ENCODE data around the gene ABCA6.

Gene ABCA6

DNA sequence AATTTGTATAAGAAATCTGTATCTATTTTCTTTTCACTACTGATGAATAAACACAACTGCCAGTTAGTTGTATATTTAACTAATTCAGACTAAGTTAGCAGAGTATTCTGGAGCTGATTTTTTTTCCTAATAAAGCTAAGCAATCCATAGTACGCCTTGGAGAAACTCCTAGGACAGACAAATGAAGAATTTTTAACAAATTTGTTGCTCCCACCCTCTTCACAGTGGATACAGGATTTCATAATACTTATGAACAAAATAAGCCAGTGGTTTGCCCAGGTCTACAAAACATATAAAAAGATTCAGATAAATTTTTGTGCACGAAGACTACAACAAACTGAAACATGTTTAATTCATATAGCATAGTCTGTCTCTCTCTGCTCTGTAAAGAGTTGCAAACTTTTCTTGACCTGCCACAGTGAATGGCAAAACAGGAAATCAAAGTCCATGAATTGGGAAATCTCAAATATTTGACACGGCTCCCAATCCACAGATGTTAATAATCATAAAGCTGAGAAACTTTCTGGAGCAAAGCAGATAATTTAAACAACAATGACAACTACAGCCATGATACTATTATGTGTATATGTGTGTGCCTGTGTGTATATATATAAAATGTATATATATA is 594 bp upstream of the ABCA6 start:
- DNase-seq (ENCODE audit: low read depth in 1 of 2, low spot score in 1 of 2), result no peak

DNA sequence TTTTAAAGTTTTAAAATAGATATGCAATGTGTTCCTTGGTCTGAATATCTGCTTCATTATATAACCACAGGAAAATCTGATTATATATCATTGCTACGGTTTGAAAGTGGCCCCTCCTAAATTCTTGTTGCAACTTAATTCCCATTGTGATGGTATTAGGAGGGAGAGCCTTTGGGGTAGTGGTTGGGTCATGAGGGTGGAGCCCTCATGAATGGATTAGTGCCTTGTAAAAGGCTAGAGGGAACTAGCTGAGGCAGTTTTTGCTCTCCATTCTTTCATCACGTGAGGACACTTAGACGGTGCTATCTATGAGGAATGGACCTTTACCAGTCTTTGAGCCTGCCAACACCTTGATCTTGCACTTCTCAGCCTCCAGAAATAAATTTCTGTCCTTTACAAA is 7.6 kb downstream of the ABCA6 start:
- DNase-seq (ENCODE audit: low read depth in 1 of 2, low spot score in 1 of 2), result no peak

DNA sequence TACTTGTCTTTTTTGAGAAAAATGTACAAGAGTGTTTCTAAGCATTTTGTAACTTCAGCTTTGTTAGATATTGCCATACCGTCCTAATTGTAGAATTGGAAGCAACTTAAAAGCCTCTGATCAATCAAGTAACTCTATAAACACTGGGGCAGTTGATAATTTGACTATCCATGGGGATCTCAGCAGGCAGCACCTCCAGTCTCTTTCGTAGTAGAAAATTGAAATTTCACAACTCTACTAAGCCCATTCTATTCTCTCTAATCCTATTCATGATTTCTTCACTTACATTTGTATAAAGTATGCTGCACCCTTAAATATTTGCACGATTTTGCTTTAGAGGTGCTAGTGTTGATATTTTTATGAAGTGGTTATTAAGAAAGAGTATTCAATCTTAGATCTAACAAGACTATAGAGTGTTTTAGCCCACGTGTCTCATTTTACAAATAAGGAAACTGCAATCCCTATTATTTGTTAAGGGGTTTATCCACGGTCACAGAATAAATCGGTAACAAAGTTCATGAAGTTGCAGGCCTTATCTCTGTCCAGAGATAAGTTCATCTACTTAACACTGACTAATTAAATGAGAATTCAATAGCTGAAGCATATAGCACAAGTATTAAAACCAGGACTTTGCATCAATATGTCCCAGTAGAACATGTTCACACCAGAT is 10.9 kb downstream of the ABCA6 start:
- DNase-seq (ENCODE audit: low read depth in 1 of 2, low spot score in 1 of 2), result no peak

DNA sequence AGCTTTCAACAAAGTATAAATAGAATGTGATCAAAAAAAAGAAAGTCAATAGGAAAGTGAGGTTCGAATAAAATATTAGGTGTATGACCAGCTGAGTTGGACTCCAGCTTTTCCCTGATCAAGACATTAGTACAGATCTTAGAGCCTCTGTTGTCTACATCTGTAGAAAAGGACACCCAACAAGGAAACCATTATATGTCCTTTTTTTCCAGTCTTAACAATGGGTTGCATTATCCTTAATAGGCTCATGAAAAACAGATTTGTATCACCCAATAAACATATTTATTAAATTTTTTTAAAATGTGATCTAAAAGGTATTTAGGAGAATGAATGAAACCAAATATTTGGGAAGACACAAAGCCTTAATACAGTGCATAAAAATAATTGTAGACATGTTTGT is 18.1 kb downstream of the ABCA6 start:
- no peak for DNase-seq (ENCODE audit: low read depth in 1 of 2, low spot score in 1 of 2)

- DNase-seq (ENCODE audit: low read depth in 1 of 2, low spot score in 1 of 2), result no peak
Measured at GRCh38 chr17:69122065-69122464, 19.6 kb downstream of the ABCA6 start.

GRCh38 chr17:69117855-69118784 is 23.6 kb downstream of the ABCA6 start:
- DNase-seq (ENCODE audit: low read depth in 1 of 2, low spot score in 1 of 2), result no peak

- no peak for DNase-seq (ENCODE audit: low read depth in 1 of 2, low spot score in 1 of 2)
Measured at GRCh38 chr17:69111794-69112193, 29.9 kb downstream of the ABCA6 start.

- no peak for DNase-seq (ENCODE audit: low read depth in 1 of 2, low spot score in 1 of 2)
Measured at GRCh38 chr17:69105907-69106730, 35.6 kb downstream of the ABCA6 start.

GRCh38 chr17:69103557-69104233 is 38.0 kb downstream of the ABCA6 start:
- no peak for DNase-seq (ENCODE audit: low read depth in 1 of 2, low spot score in 1 of 2)

DNA sequence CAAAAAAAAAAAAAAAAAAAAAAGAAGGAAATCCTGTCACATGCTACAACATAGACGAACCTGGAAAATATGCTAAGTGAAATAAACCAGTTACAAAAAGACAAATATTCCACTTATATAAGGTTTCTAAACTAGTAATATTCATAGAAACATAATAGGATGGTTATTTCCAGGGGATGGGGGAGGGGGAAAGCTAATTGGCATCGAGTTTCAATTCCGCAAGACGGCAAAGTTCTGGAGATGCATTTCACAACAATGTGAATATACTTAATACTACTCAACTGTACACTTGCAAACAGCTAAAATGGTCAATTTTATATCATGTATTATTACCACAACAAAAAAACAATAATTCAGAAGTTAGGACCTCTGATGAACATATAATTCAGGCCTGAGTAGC is 43.1 kb downstream of the ABCA6 start:
- DNase-seq (ENCODE audit: low read depth in 1 of 2, low spot score in 1 of 2), result no peak

GRCh38 chr17:69096541-69096940 is 45.2 kb downstream of the ABCA6 start:
- DNase-seq (ENCODE audit: low read depth in 1 of 2, low spot score in 1 of 2), result no peak

DNA sequence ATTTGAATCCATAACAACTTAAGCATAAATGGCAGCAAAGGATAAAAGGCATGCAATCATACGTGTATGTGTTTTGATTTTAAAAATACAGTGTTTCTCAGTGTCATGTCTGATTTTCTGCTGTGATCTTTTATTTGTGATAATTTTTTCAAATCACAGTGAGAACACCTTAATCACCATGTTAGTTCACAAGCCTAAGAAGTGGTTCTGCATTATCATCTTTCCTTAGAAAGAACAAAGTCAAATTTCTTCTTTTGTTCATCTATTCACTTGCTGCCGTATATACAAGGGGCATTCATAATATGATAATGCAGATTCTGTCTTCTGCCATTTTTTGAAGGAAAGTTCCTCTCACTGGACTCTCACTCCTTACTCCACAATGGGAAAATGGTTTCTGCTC is 47.7 kb downstream of the ABCA6 start:
- DNase-seq (ENCODE audit: low read depth in 1 of 2, low spot score in 1 of 2), result no peak

- DNase-seq (ENCODE audit: low read depth in 1 of 2, low spot score in 1 of 2), result no peak
Measured at GRCh38 chr17:69093279-69093789, 48.4 kb downstream of the ABCA6 start.

DNA sequence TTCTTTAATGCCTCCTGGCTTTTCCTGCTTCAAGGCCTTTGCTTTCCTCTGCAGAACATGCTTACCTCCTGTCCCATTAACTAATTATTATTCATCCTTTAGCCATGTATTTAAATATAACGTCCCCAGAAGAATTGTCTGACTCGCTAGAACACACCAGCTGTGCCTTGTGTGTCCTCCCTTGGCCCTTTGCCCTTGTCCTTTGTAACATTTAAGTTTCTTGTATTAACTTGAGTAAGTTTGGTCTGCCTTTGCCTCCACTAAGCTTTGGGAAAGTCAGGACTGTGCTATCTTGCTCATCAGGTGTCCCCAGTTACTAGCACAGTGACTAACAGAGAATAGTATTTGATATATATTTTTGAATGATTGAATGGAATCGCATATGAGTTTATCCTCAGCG is 51.3 kb downstream of the ABCA6 start:
- no peak for DNase-seq (ENCODE audit: low read depth in 1 of 2, low spot score in 1 of 2)

DNA sequence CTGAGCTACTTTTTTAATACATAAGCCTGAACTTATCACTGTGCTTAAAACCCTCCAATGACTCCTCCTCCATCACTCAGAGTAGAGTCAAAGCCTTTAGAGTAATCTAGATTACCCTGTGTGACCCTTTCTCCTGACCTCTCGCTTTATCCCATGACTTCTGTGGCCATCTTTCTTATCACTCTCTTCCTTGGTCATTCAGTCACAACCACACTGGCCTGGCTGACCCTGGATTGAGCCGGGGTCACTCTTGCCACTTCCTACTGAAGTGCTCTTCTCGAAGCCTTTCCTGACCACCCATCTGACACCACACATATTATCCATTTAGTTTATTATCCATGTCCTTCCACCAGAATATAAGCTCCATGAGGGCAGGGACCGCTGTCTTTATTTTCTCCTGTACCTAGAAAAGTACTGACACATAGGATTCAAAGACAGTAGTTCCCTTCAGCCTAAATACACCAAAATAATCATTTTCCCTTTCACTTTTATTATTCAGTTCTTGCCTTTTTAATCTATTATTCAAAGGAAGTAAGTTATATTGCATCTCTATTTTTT is 53.0 kb downstream of the ABCA6 start:
- no peak for DNase-seq (ENCODE audit: low read depth in 1 of 2, low spot score in 1 of 2)

DNA sequence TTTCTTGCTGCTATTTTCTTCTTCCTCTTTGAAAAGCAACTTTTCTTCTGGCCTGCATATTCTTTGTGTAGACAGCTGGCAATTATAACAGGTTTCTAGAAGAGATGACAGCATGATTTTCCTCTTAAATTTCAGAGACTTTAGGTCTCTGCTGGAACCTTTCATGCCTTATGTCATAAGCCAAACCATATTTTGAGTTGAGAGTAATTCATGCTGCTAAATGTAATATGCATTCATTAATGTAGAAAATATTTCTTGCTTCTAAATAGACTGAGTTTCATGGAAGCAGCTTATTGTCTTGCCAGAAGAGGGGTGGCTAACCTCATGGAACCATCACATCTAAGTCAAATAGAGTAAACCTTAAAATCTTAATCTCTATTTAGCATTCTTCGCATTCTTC is 55.1 kb downstream of the ABCA6 start:
- no peak for DNase-seq (ENCODE audit: low read depth in 1 of 2, low spot score in 1 of 2)

GRCh38 chr17:69084911-69085310 is 56.8 kb downstream of the ABCA6 start:
- no peak for DNase-seq (ENCODE audit: low read depth in 1 of 2, low spot score in 1 of 2)

DNA sequence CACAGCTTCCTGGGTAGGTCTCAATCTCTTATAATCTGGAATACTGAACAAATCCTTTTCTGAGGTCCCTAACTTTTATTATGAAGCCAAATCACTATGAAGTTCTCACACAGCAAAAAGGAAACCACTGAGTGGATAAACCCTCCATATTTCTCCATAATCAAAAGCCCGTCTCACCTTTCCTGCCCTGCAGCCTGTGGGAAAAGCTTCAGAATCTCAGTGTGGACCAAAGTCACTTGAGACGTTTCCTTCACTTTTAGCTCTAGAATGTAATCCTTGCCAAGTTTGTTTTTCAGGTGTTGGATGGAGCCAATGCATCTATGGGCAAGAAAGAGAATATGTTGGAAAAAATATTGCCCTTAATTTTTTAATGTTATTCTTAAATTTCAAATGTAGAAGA is 59.0 kb downstream of the ABCA6 start:
- DNase-seq (ENCODE audit: low read depth in 1 of 2, low spot score in 1 of 2), result no peak

DNA sequence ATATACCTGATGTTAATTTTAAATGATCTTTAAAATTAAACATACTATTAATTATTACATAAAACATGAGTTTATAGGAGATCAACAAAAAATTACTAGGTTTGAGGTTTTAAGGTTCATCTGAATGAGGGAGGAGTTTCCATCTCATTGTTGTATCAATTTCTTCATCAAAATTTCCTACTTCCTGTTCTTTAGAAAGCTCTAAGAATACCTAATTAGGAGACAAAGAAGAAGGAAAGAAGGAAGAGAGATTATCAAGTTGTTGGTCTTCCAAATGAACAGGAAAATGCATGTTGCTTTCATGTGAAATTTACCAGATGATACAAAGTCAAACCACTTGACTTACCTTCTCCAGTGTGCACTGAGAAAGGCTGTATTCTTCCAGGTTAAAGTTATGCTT is 62.8 kb downstream of the ABCA6 start:
- no peak for DNase-seq (ENCODE audit: low read depth in 1 of 2, low spot score in 1 of 2)

- no peak for DNase-seq (ENCODE audit: low read depth in 1 of 2, low spot score in 1 of 2)
Measured at GRCh38 chr17:69075823-69076222, 65.9 kb downstream of the ABCA6 start.

Measured in activated T-helper 1 cell treated with anti-CD3 and anti-CD28 coated beads, Interleukin-2, amount 50 U/mL, for 16 hours (primary cell).